Stomach (tissue), 4 donors: Measurements from ENCODE around the gene CPA5.

Experiments
- POLR2A ChIP-seq, 4 donors: fragments of 450-650 bp; IDR thresholded peaks; one replicate each; pipeline ENCODE4 v1.6.1; 2016; ENCODE audit warnings: antibody characterized with exemption in 4 of 4, control low read depth in 2 of 4, mild to moderate bottlenecking in 1 of 4, moderate library complexity in 1 of 4
- TF ChIP-seq, protein P1 (sequence below), 7 experiments: fragments of 450-650 bp in 4 of 7; fragments of 200-600 bp in 3 of 7; sonication (generic) in 3 of 7; IDR thresholded peaks; one replicate each; pipeline ENCODE4 v1.5.1; 2016 to 2019; ENCODE audit warnings: antibody characterized with exemption in 7 of 7, control low read depth in 2 of 7, mild to moderate bottlenecking in 1 of 7

DNA sequence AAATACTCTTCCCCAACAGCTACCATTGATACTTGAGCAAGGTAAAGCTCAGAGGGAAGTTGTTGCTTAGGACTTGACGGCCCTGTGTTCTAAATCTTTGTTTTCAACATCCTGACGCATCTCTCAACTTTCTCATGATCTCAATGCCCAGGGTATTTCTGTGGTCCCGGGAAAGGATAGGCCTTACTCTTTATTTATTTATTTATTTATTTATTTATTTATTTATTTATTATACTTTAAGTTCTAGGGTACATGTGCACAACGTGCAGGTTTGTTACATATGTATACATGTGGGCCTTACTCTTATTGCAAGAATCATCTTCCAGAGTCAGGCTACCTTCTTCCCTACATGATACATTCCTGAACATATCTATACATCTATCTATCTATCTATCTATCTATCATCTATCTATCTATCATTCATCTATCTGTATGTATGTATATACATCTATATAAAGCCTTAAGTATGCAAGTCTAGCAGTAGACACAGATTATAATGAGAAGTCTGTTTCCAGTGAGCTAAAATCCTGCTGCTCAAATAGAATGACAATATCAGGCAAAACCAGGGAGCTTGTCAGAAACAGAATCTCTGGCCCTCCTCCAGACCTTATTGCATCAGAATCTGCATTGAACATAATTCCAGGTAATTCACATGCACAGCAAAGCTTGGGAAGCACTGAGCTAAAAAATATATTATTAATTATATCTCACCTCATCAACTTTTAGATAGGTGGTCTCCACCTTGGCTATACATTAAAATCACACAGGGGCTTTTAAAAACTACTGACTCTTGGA lies 12.2 kb upstream of the CPA5 start:
- TF ChIP-seq POLR2A (IDR thresholded peaks at IDR 0.05) = no peak
- TF ChIP-seq, protein P1, sequence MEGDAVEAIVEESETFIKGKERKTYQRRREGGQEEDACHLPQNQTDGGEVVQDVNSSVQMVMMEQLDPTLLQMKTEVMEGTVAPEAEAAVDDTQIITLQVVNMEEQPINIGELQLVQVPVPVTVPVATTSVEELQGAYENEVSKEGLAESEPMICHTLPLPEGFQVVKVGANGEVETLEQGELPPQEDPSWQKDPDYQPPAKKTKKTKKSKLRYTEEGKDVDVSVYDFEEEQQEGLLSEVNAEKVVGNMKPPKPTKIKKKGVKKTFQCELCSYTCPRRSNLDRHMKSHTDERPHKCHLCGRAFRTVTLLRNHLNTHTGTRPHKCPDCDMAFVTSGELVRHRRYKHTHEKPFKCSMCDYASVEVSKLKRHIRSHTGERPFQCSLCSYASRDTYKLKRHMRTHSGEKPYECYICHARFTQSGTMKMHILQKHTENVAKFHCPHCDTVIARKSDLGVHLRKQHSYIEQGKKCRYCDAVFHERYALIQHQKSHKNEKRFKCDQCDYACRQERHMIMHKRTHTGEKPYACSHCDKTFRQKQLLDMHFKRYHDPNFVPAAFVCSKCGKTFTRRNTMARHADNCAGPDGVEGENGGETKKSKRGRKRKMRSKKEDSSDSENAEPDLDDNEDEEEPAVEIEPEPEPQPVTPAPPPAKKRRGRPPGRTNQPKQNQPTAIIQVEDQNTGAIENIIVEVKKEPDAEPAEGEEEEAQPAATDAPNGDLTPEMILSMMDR (IDR thresholded peaks at IDR 0.05) = no peak
